Panc1 (cell line): ENCODE measurements around the gene SLC22A3. TPM values are rescaled to one million over a fixed set of nuclear protein-coding genes. Genes with fewer than 3 reads are reported as not detected.

ENCODE experiments used
- ATAC-seq: fragments of 200-7000 bp; cut with Tn5 transposase; 2 replicates; pipeline ENCODE4 v1.9.1; 2020; ENCODE audit warnings: mild to moderate bottlenecking, moderate library complexity
- BruUV-seq: library from RNA; stranded (reverse); fragments of 400-500 nt; replicated peaks from 2 replicates; lab custom pipeline; 2021; lab: Mats Ljungman, UMichigan
- CTCF ChIA-PET: fragments of 300-600 bp; sonication (Branson Sonifier 250); formaldehyde crosslinking; loops from one replicate; lab custom pipeline; 2022; ENCODE audit warnings: antibody characterized with exemption; lab: Charles Lee
- POLR2A ChIA-PET: fragments of 300-600 bp; sonication (Branson Sonifier 250); formaldehyde crosslinking; loops from one replicate; lab custom pipeline; 2022; ENCODE audit warnings: antibody characterized with exemption; lab: Charles Lee
- DNase-seq: peaks from one replicate; pipeline ENCODE4 v3.0.0-alpha.2; 2010; ENCODE audit warnings: low read depth, low spot score
- H3K27ac ChIP-seq: 2 replicates; pipeline ENCODE4 v1.5.1; 2011; ENCODE audit warnings: mild to moderate bottlenecking, low read length, inconsistent platforms
- H3K27me3 ChIP-seq: fragments of 200-500 bp; sonication (Bioruptor generic); 2 replicates; pipeline ENCODE4 v1.6.0; 2014; ENCODE audit warnings: low read length, inconsistent platforms; ENCODE audit not compliant: control insufficient read depth, insufficient read depth
- H3K36me3 ChIP-seq: fragments of 200-500 bp; sonication (Bioruptor generic); 2 replicates; pipeline ENCODE4 v1.5.1; 2014; ENCODE audit warnings: inconsistent platforms, mild to moderate bottlenecking, low read length, moderate library complexity; ENCODE audit not compliant: control insufficient read depth, insufficient read depth
- H3K4me1 ChIP-seq: 2 replicates; pipeline ENCODE4 v1.5.1; 2011; ENCODE audit warnings: inconsistent platforms, mild to moderate bottlenecking, low read length, moderate library complexity; ENCODE audit not compliant: control insufficient read depth, insufficient read depth
- H3K4me3 ChIP-seq, 2 experiments: 2 replicates each; pipeline ENCODE4 v1.5.1; 2011 to 2012; ENCODE audit warnings: low read depth in 2 of 2, low read length in 2 of 2, mild to moderate bottlenecking in 2 of 2, inconsistent platforms in 1 of 2, moderate library complexity in 1 of 2
- H3K9me3 ChIP-seq: fragments of 200-500 bp; sonication (Bioruptor generic); 2 replicates; pipeline ENCODE4 v1.5.1; 2014; ENCODE audit warnings: low read depth, mild to moderate bottlenecking, inconsistent platforms, low read length, moderate library complexity; ENCODE audit not compliant: control insufficient read depth, insufficient read depth
- CTCF ChIP-seq: fragments of 450-650 bp; IDR thresholded peaks from 2 replicates; pipeline ENCODE4 v1.5.1; 2017; ENCODE audit warnings: mild to moderate bottlenecking
- POLR2AphosphoS5 ChIP-seq: IDR thresholded peaks from 2 replicates; pipeline ENCODE4 v1.6.1; 2012; ENCODE audit warnings: mild to moderate bottlenecking, low read depth, low read length, moderate library complexity
- REST ChIP-seq, 2 experiments: IDR thresholded peaks; 2 replicates each; pipeline ENCODE4 v1.6.1; 2011 to 2012; ENCODE audit warnings: low read depth in 2 of 2, control low read depth in 1 of 2, low read length in 1 of 2, mild to moderate bottlenecking in 1 of 2, moderate library complexity in 1 of 2; ENCODE audit not compliant: insufficient read depth in 1 of 2
- SIN3A ChIP-seq: IDR thresholded peaks from 2 replicates; pipeline ENCODE4 v1.6.1; 2012; ENCODE audit warnings: low read depth, mild to moderate bottlenecking, low read length, moderate library complexity, borderline replicate concordance; ENCODE audit not compliant: insufficient read depth
- TCF7L2 ChIP-seq: IDR thresholded peaks from 2 replicates; pipeline ENCODE4 v1.6.1; 2011; ENCODE audit warnings: mild to moderate bottlenecking, low read depth, low read length, inconsistent platforms
- in situ Hi-C: cut with HindIII; loops from 2 replicates; pipeline ENCODE4 v1.10.0; 2016; ENCODE audit warnings: low sequenced_read_pairs, low pct_unique_long_range_greater_than_20kb
- intact Hi-C: fragments of 100-400 bp; cut with micrococcal nuclease; formaldehyde crosslinking; loops from one replicate; pipeline ENCODE4 v1.10.0; 2022; ENCODE audit not compliant: unreplicated experiment
- total RNA-seq: library from RNA; stranded (reverse); gene quantifications from one replicate; pipeline ENCODE4 v1.2.1, GENCODE V29; 2021; ENCODE audit not compliant: unreplicated experiment

The SLC22A3 gene
- total RNA-seq, 1 experiment from 2014 or later = not detected

- no peaks in the 10 kb centered on the region for H3K4me1 ChIP-seq
- ChIA-PET CTCF (no interaction called here), POLR2A (no interaction called here)
- ATAC-seq (no peak), DNase-seq (no peak)
- in situ Hi-C loops (no loop called here), intact Hi-C loops (no loop called here)
- no peaks in the 10 kb centered on the region for H3K36me3 ChIP-seq
- no peak overlapping the region for H3K27ac ChIP-seq
- H3K9me3 ChIP-seq = no peaks in the 10 kb centered on the region
- TF ChIP-seq REST (IDR thresholded peaks at IDR 0.05; ENCODE audit: insufficient read depth in 1 of 2, low read depth in 2 of 2, low read length in 1 of 2) (no peak), POLR2AphosphoS5 (no peak), CTCF (no peak), TCF7L2 (no peak), SIN3A (no peak)
- H3K27me3 ChIP-seq = no peaks in the 10 kb centered on the region
- H3K4me3 ChIP-seq = no peak overlapping the region
- no TSS peak for BruUV-seq
Observed at GRCh38 chr6:160427312-160428068, 79.3 kb downstream of the SLC22A3 start.

GRCh38 chr6:160428069-160428430, 79.9 kb downstream of the SLC22A3 start:
- intact Hi-C loops = no loop called here
- no TSS peak for BruUV-seq

More at GRCh38 chr6:160428069-160428430, 79.9 kb downstream of the SLC22A3 start:
- ChIA-PET POLR2A (no interaction called here), CTCF (no interaction called here)
- H3K4me3 ChIP-seq = no peak overlapping the region
- no peaks in the 10 kb centered on the region for H3K4me1 ChIP-seq
- no peaks in the 10 kb centered on the region for H3K36me3 ChIP-seq
- no peak for DNase-seq
- H3K27me3 ChIP-seq = no peaks in the 10 kb centered on the region
- ATAC-seq = no peak
- TF ChIP-seq POLR2AphosphoS5 = no peak
- no peak for TF ChIP-seq CTCF
- no peak for TF ChIP-seq REST (IDR thresholded peaks at IDR 0.05; ENCODE audit: insufficient read depth in 1 of 2, low read depth in 2 of 2, low read length in 1 of 2)
- TF ChIP-seq SIN3A = no peak
- no peaks in the 10 kb centered on the region for H3K9me3 ChIP-seq
- no peak overlapping the region for H3K27ac ChIP-seq
- in situ Hi-C loops = no loop called here
